ENCODE measurements around the gene MUC5B.

- no peak for TF ChIP-seq POLR2AphosphoS5 (IDR thresholded peaks at IDR 0.05; ENCODE audit: insufficient read depth in 1 of 2, low read depth in 1 of 2)
- no peak for TF ChIP-seq CTCF (IDR thresholded peaks at IDR 0.05)
- TF ChIP-seq POLR2A (IDR thresholded peaks at IDR 0.05): no peak
Observed at GRCh38 chr11:1225386-1226225, 2.7 kb downstream of the MUC5B start.

All from vagina (tissue), 2 donors.